ENCODE results near the gene ZG16B.

The ZG16B gene

GRCh38 chr16:2848933-2849725 is 19.0 kb downstream of the ZG16B start:
- DNase-seq: no peak

GRCh38 chr16:2852003-2852730 is 22.1 kb downstream of the ZG16B start:
- no peak for DNase-seq

DNA sequence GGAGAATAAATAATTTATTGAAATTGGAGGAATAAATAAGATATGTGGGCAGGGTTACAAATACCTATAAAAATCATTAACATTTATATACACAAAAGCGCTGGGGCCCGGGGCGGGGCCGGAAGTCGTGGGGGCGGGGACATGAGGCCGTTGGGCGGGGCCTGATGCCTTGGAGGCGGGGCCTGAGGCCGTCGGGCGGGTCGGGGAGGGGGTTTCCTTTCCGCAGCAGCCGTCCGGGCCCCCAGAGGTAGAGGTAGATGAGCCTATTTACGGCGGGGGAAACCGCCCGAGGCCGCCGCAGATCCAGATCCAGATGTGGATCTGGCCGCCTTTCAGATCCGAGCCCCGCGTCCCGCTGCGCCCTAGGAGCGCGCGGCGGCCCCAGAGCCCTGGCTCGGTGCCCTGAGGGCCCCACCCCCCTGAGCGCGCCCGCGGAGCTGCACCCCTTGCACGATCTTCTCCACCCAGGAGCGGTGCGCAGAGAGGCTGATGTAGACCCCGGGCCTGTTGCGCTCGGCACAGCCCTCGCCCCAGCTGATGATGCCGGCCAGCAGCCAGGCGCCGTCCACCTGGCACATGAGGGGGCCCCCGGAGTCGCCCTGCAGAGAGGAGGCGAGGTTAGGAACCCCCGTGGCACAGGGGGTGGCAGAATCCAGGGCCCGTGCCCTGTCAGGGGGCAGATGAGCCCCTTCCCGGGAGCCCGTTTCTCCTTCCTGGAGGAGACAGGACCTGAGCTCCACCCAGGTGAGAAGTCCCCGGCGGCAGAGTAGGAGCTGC is 22.8 kb downstream of the ZG16B start:
- DNase-seq: no peak

DNA sequence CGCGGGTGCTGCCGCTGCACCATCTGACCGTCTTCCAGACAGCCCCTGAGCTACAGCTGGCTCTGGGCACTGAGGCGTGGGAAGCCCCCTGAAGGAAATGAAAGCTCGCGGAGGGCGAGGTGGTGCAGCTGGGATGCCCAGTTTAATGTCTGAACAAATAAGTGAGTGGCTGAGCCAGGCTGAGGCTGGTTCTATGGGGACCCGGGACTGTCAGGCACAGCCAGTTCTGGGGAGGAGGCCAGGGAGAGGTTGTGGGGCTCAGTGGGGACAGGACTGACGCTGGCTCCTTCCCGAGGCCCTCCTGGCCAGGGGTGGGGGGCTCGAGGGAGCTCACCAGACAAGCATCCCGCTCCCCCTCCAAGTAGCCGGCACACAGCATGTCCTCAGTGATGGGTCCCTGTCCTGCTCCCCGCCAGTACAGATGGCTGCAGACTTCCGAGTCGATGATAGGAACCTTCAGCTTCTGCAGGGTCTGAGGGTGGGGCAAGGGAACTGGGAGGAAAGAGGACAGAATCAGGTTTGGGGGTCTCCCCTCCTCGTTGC is 23.5 kb downstream of the ZG16B start:
- DNase-seq: no peak

GRCh38 chr16:2854700-2855309 is 24.7 kb downstream of the ZG16B start:
- DNase-seq: peak; percentile 33

- no peak for DNase-seq
Observed at GRCh38 chr16:2855536-2855935, 25.4 kb downstream of the ZG16B start.

GRCh38 chr16:2856061-2856670 is 26.1 kb downstream of the ZG16B start:
- peak; percentile 21 for DNase-seq

DNA sequence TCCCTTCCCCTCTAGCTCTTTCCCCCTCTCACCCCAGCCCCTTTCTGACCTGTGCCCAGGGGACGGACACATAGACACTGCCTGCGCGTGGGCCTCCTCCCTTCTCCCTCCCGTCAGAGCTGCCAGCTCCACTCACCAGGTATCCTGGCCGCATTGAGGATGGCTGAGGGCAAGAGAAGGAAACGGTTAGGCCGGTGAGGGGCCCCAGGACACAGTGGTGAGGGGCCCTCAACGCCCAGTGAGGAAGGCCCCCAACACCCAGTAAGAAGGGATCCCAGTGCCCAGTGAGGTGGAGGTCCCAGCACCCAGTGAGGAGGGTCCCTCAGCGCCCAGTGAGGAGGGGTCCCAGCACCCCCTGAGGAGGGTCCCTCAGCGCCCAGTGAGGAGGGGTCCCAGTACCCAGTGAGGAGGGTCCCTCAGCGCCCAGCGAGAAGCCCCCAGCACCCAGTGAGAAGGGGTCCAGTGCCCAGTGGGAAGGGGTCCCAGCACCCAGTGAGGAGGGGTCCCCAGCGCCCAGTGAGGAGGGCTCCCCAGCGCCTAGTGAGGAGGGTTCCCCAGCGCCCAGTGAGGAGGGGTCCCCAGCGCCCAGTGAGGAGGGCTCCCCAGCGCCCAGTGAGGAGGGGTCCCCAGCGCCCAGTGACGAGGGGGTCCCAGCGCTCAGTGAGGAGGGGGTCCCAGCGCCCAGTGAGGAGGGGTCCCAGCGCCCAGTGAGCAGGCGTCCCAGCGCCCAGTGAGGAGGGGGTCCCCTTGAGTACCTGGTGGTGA is 26.8 kb downstream of the ZG16B start:
- no peak for DNase-seq

DNA sequence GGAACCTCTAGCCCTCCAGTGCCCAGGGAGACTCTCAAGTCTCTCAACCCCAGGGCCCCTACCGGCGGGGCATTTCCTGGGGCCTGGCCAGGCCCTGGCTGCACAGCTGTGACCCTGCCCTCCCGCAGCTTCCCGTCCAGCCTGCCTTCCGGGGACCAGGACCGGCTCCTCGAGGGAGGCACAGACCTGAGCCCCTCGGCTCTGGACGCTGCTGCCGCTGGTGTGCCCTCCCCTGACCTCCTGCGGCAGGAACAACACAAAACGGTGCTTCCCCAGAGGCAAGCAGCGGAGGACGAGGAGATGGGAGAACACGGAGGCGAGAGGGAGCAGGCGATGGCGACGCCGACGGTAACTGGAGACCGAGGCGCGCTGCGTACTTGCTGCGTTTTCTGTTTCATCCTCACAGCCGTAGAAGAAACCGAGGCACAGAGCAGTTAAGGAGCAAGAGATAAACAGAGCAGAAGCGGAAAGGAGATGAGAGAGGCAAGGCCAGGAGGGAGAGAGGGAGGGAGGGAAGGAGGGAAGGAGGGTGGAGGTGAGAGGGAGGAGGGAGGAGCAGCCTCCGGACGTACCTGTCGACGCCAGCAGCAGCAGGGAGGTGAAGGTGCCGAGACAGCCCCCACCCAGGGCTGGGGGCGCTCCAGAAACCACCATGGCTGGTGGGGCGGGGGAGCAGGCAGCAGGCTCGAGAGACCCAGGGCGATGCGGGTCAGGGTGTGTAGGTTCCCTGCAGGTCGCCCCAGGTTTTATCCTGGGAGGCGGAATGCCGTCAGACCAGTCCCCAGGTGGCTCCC is 27.5 kb downstream of the ZG16B start, which contains the start of gene PRSS22:
TSS of gene PRSS22 (minus strand) at position 720 of the 794 bp plus-strand sequence. CDS start at position 654, 66 bp downstream.
- DNase-seq: peak; percentile 5

DNA sequence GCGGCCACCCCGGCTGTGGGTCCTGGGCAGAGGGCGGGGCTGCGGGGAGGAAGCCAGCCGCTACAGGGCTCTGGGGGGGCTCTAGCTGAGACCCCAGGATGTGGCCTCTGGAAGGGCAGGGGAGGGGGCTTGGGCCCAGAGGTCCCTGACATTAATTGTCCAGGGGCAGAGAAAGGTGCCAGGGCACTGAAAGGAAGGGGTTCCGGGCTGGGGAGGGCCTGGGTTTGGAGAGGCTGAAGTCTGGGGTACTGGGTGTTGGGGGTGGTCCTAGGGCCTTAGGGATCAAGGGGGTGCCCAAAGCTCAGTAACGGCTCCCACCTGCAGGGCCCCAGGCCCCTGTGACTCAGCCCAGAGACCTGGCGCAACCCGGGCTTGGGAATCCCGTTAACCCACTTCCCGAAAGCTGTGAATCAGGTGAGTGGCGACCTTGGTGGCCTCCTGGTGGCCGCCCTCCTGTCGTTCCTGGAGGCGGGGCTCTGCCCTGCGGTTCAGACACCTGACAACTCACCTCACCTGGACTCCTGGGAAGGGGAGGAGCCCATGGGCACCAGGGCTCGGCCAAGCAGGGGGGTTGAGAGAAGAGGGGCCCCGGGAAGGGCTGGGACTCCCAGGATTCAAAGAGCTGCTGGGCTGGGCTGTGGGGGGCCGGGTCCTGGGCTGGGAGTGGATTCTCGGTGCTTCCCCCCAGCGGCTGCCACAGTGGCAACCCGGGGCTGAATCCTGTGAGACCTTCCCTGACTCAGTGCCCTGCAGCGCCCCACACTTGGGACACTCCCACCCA is 28.3 kb downstream of the ZG16B start:
- DNase-seq: no peak

DNA sequence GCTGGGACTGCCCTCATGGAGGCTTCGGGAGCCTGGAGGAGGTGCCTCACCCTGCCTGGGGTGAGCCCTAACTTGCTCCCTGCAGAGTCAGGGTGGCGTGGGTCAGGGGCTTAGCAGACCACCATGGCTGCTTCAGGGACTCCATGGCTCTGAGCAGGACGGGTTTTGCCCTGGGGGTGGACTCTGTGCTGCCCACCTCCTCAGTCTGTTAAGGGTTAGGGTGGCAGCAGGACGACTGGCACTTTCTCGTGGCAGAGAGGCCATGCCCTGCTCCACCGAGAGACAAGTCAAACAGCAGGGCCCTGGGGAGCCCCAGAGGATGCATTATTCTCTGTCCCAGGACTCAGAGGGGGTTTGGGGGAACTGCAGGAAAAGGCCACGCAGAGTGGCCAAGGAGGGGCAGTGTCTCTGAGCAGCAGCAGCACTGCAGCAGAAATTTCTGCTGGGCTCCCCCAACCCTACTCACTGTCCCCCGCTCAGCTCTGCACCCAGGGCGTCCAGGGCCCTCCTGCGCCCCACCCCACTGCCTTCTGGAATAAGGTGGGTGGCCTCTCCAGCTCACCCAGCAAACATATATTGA is 29.7 kb downstream of the ZG16B start:
- no peak for DNase-seq

GRCh38 chr16:2860826-2861567 is 30.9 kb downstream of the ZG16B start:
- DNase-seq: no peak

DNA sequence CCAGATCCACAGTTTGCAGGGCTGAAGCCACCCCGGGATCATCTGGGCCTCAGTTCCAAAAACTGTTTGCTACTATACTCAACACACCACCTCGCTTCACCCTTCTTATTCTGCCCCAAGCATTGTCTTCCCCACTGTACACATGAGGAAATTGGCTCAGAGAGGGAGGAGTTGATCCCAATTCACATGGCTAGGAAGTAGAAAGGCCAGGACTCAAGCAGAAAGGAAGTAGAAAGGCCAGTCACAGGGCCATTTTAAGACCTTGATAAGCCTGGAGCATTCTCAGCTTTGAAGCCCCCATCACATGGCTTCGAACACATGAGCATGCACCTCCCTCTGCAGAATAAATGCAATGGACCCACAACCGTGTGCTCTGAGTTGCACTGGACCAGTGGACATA is 35.5 kb downstream of the ZG16B start:
- no peak for DNase-seq

DNA sequence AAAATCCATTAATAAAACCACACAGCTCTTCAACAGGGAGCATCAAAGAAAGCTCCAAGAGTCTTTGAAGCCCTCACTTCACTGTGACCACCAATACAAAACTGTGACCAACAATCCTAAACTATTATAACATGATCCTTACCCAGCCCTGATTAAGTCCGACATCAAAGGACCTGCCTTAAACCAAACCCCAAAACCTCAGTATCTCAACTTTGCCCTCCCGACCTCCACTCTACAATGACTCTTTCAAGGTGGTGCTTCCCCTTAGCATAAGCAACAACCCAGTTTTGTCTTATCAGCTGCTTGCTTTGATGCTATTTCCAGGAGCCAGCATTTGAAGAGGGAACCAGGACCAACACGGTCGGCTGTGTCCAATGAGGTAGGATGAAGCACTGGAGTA is 36.3 kb downstream of the ZG16B start:
- DNase-seq: no peak

DNA sequence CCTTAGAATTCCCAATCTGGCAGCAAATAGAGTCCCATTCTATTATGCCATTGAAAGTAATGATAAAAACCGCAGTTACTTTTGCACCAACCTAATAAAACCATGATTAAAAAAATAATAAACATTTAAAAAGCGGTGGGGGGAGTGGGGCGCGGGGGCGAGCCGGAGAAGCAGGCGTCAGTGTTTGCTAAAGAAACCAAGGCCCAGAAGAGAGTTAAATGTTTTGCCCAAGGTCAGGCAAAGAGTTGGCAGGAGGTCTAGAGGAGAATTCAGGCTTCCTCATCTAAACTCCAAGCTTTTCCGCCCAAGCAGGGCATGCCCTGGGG is 37.5 kb downstream of the ZG16B start:
- DNase-seq: no peak

GRCh38 chr16:2867987-2868789 is 38.1 kb downstream of the ZG16B start:
- peak; percentile 97 for DNase-seq

- no peak for DNase-seq
Observed at GRCh38 chr16:2871926-2872325, 41.8 kb downstream of the ZG16B start.
